ENCODE results near the gene LTBP1.
"Not testable (repeated sequence)": the region's sequence is repeated elsewhere in the genome, so short reads cannot be mapped to it uniquely, and the experiment has no call there.

The LTBP1 gene

GRCh38 chr2:33225350-33225749 lies 278.6 kb downstream of the LTBP1 start:
- DNase-seq (ENCODE audit: low read depth in 2 of 2): no peak

- DNase-seq (ENCODE audit: low read depth in 2 of 2): no peak
Observed at GRCh38 chr2:33226546-33226945, 279.8 kb downstream of the LTBP1 start.

- no peak for DNase-seq (ENCODE audit: low read depth in 2 of 2)
Observed at GRCh38 chr2:33229646-33230045, 282.9 kb downstream of the LTBP1 start.

GRCh38 chr2:33230195-33230594 lies 283.4 kb downstream of the LTBP1 start:
- DNase-seq (ENCODE audit: low read depth in 2 of 2): no peak

- DNase-seq (ENCODE audit: low read depth in 2 of 2): no peak
Observed at GRCh38 chr2:33230842-33231241, 284.1 kb downstream of the LTBP1 start.

GRCh38 chr2:33235559-33235958 lies 288.8 kb downstream of the LTBP1 start:
- DNase-seq (ENCODE audit: low read depth in 2 of 2): not testable (repeated sequence)

GRCh38 chr2:33236482-33237385 lies 290.0 kb downstream of the LTBP1 start:
- no peak for DNase-seq (ENCODE audit: low read depth in 2 of 2)

- DNase-seq (ENCODE audit: low read depth in 2 of 2): no peak
Observed at GRCh38 chr2:33238111-33238510, 291.4 kb downstream of the LTBP1 start.

- DNase-seq (ENCODE audit: low read depth in 2 of 2): no peak
Observed at GRCh38 chr2:33240178-33240577, 293.4 kb downstream of the LTBP1 start.

GRCh38 chr2:33241072-33241471 lies 294.3 kb downstream of the LTBP1 start:
- DNase-seq (ENCODE audit: low read depth in 2 of 2): no peak

GRCh38 chr2:33241581-33241980 lies 294.8 kb downstream of the LTBP1 start:
- no peak for DNase-seq (ENCODE audit: low read depth in 2 of 2)

GRCh38 chr2:33242845-33243244 lies 296.1 kb downstream of the LTBP1 start:
- DNase-seq (ENCODE audit: low read depth in 2 of 2): no peak

- no peak for DNase-seq (ENCODE audit: low read depth in 2 of 2)
Observed at GRCh38 chr2:33246432-33246831, 299.7 kb downstream of the LTBP1 start.

- DNase-seq (ENCODE audit: low read depth in 2 of 2): no peak
Observed at GRCh38 chr2:33247365-33247764, 300.6 kb downstream of the LTBP1 start.

GRCh38 chr2:33250417-33251029 lies 303.8 kb downstream of the LTBP1 start:
- DNase-seq (ENCODE audit: low read depth in 2 of 2): no peak

GRCh38 chr2:33256162-33256755 lies 309.5 kb downstream of the LTBP1 start:
- DNase-seq (ENCODE audit: low read depth in 2 of 2): no peak

- DNase-seq (ENCODE audit: low read depth in 2 of 2): no peak
Observed at GRCh38 chr2:33258387-33258786, 311.6 kb downstream of the LTBP1 start.

GRCh38 chr2:33262097-33262496 lies 315.3 kb downstream of the LTBP1 start:
- no peak for DNase-seq (ENCODE audit: low read depth in 2 of 2)

- no peak for DNase-seq (ENCODE audit: low read depth in 2 of 2)
Observed at GRCh38 chr2:33264766-33265165, 318.0 kb downstream of the LTBP1 start.

GRCh38 chr2:33265584-33266338 lies 319.0 kb downstream of the LTBP1 start:
- no peak for DNase-seq (ENCODE audit: low read depth in 2 of 2)

- no peak for DNase-seq (ENCODE audit: low read depth in 2 of 2)
Observed at GRCh38 chr2:33266467-33266866, 319.7 kb downstream of the LTBP1 start.

GRCh38 chr2:33267043-33267442 lies 320.3 kb downstream of the LTBP1 start:
- no peak for DNase-seq (ENCODE audit: low read depth in 2 of 2)

Data from stimulated activated CD4-positive, alpha-beta T cell treated with anti-CD3 and anti-CD28 coated beads, Interleukin-1b, Interleukin-23, amount 100 ng/mL, for 4 hours (primary cell).